ENCODE measurements around the gene NANOGP8. TPM values are rescaled to one million over a fixed set of nuclear protein-coding genes. Genes with fewer than 3 reads are reported as not detected.
"Not testable (repeated sequence)": the region's sequence is repeated elsewhere in the genome, so short reads cannot be mapped to it uniquely, and the experiment has no call there.

The NANOGP8 gene, protein sequence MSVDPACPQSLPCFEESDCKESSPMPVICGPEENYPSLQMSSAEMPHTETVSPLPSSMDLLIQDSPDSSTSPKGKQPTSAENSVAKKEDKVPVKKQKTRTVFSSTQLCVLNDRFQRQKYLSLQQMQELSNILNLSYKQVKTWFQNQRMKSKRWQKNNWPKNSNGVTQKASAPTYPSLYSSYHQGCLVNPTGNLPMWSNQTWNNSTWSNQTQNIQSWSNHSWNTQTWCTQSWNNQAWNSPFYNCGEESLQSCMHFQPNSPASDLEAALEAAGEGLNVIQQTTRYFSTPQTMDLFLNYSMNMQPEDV
- not detected for total RNA-seq

DNA sequence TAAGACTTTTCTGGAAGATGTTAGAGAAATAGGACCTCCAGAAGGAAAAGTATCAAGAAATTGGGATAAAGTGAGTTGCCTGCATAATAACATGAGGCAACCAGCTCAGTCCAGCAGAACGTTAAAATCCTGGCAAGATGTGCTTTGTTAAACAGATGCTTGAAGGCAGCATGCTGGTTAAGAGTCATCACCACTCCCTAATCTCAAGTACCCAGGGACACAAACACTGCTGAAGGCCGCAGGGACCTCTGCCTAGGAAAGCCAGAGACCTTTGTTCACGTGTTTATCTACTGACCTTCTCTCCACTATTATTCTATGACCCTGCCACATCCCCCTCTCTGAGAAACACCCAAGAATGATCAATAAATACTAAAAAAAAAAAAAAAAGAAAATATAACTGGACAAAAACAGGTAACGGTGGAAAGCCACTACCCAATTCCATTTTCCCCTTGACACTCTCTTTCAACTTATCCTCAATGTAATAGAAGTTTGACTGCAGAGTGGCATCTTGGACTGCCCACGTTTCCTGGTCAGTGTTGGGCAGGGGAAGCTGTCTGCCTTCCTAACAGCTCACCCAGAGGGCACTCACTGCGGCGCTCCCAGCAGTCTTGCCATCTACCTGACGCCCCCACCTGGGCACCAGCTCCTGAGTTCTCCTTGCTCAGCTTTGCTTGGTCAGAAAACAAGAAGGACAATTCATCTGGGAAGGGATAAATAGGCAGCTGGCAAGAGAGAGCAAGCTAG is at the start of gene NANOGP8:
Gene NANOGP8 (minus strand): TSS at position 120 of the 744 bp plus-strand sequence. CDS start 185 bp downstream, outside the sequence.
- DNase-seq; H3K27ac Mint-ChIP-seq; POLR2A ChIA-PET; intact Hi-C loops (cut with micrococcal nuclease); H3K4me3 Mint-ChIP-seq; H3K27me3 Mint-ChIP-seq; H3K9me3 Mint-ChIP-seq; ATAC-seq; H3K36me3 Mint-ChIP-seq (ENCODE audit: low read depth); CTCF ChIA-PET; H3K4me1 Mint-ChIP-seq (ENCODE audit: low read depth): not testable (repeated sequence)

DNA sequence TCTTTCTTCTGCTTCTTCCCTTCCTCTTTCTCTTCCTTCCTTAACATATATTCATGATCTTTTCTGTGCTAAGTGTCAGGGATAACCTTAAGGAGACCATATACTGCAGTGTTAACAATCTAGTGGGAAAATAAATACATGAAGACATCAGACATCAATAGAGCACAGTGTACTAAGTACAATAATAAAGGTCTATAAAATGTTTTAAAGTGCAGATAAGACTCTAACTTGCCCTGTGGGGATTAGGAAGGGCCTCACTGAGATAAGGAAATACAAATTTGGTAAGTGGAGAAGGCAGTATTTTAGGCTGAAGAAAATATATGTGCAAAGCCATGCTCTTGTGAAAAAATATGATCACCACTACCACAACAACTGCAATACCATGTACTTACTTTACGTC is 49.2 kb upstream of the NANOGP8 start:
- Mint-ChIP-seq H3K4me1 (ENCODE audit: low read depth) (no peaks in the 10 kb centered on the region), H3K27ac (no peak overlapping the region), H3K4me3 (no peak overlapping the region), H3K9me3 (no peaks in the 10 kb centered on the region), H3K36me3 (ENCODE audit: low read depth) (no peaks in the 10 kb centered on the region), H3K27me3 (no peaks in the 10 kb centered on the region)
- intact Hi-C loops (cut with micrococcal nuclease), result no loop called here
- ChIA-PET POLR2A (no interaction called here), CTCF (no interaction called here)
- no peak for DNase-seq
- ATAC-seq, result no peak
- TF ChIP-seq, protein P1, sequence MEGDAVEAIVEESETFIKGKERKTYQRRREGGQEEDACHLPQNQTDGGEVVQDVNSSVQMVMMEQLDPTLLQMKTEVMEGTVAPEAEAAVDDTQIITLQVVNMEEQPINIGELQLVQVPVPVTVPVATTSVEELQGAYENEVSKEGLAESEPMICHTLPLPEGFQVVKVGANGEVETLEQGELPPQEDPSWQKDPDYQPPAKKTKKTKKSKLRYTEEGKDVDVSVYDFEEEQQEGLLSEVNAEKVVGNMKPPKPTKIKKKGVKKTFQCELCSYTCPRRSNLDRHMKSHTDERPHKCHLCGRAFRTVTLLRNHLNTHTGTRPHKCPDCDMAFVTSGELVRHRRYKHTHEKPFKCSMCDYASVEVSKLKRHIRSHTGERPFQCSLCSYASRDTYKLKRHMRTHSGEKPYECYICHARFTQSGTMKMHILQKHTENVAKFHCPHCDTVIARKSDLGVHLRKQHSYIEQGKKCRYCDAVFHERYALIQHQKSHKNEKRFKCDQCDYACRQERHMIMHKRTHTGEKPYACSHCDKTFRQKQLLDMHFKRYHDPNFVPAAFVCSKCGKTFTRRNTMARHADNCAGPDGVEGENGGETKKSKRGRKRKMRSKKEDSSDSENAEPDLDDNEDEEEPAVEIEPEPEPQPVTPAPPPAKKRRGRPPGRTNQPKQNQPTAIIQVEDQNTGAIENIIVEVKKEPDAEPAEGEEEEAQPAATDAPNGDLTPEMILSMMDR (IDR thresholded peaks at IDR 0.05), result no peak

DNA sequence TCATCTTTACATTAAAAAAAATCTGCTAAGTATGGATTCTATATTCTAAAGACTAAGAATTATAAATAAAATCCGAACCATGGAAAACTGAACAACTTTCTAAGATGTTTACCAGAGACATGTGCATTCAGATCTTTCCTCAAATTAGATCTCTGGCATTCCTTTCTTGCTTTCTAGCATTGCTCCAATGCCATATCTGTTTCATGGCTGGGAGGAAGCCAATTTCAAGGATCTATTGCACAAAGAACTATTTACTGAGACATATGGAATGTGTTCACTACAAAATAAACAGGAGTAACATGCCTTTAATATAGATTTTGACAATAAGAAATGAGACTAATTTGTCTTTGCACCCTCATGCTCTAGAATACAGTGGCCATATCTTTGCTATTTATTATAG is 45.1 kb upstream of the NANOGP8 start:
- POLR2A ChIA-PET, result no interaction called here
- ATAC-seq (no peak), DNase-seq (no peak)
- CTCF ChIA-PET, result no interaction called here
- Mint-ChIP-seq H3K4me3 (no peak overlapping the region), H3K27ac (no peak overlapping the region), H3K27me3 (no peaks in the 10 kb centered on the region), H3K9me3 (no peaks in the 10 kb centered on the region), H3K36me3 (ENCODE audit: low read depth) (no peaks in the 10 kb centered on the region), H3K4me1 (ENCODE audit: low read depth) (no peaks in the 10 kb centered on the region)
- intact Hi-C loops (cut with micrococcal nuclease), result no loop called here
- TF ChIP-seq, protein P1 (IDR thresholded peaks at IDR 0.05), result no peak

DNA sequence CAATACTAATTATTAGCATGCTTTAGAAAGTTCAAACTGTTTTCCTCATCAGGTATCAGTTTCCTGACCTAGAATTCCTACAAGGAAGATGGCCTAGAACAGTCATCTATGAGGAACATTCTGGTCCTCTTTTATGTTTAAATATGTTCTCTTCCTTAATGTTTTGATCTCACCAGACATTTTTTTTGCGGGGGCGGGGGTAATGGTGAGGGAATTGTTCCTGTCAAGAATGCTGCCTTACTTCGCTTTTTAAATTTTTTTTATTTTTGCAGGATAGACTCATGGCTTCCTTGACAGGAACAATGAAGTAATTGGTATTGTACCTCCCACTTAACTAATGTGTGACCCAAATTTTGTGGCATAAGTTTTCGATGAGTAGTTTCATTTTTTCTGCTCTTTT is 44.3 kb upstream of the NANOGP8 start:
- DNase-seq (no peak), ATAC-seq (no peak)
- no peaks in the 10 kb centered on the region for H3K9me3 Mint-ChIP-seq
- H3K27ac Mint-ChIP-seq, result no peak overlapping the region
- POLR2A ChIA-PET, result no interaction called here
- H3K27me3 Mint-ChIP-seq, result no peaks in the 10 kb centered on the region
- no peak overlapping the region for H3K4me3 Mint-ChIP-seq
- H3K4me1 Mint-ChIP-seq (ENCODE audit: low read depth), result no peaks in the 10 kb centered on the region
- intact Hi-C loops (cut with micrococcal nuclease), result no loop called here
- CTCF ChIA-PET, result no interaction called here
- TF ChIP-seq, protein P1 (IDR thresholded peaks at IDR 0.05), result no peak
- no peaks in the 10 kb centered on the region for H3K36me3 Mint-ChIP-seq (ENCODE audit: low read depth)

DNA sequence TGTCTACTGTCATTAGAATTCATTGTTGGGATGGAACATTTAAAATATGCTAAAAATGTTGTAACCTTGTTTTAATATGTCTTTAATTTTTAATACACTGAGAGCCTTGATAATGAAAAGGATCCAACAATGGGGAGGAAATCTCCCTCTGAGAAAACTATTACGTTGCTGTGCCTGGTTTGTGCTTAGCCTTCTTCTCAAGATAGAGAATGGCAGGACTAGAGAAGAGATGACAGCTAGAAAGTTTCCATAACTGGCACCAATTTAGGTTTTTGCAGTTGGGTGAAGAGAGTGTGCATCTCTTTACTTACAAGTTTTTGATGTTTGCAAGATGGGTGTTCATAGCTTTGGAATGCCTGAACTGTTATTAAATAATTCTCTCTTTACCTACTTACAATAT is 42.6 kb upstream of the NANOGP8 start:
- DNase-seq (no peak), ATAC-seq (no peak)
- CTCF ChIA-PET, result no interaction called here
- Mint-ChIP-seq H3K4me3 (no peak overlapping the region), H3K27me3 (no peaks in the 10 kb centered on the region), H3K9me3 (no peaks in the 10 kb centered on the region), H3K36me3 (ENCODE audit: low read depth) (no peaks in the 10 kb centered on the region), H3K27ac (no peak overlapping the region), H3K4me1 (ENCODE audit: low read depth) (no peaks in the 10 kb centered on the region)
- intact Hi-C loops (cut with micrococcal nuclease), result no loop called here
- POLR2A ChIA-PET, result no interaction called here
- TF ChIP-seq, protein P1 (IDR thresholded peaks at IDR 0.05), result no peak

Measured in activated CD8-positive, alpha-beta T cell treated with anti-CD3 and anti-CD28 coated beads for 36 hours (primary cell).